HG02840 (cell line): ENCODE data around the gene ORC4.
A peak's percentile ranks its signal among the peaks of the same experiment; 100 is the strongest.

Experiments used
- ATAC-seq: cut with Tn5 transposase; IDR thresholded peaks from one replicate; pipeline ENCODE4 v1.9.1; 2021; ENCODE audit warnings: mild to moderate bottlenecking, moderate library complexity, moderate number of reproducible peaks; ENCODE audit not compliant: unreplicated experiment, low FRiP score

The ORC4 gene

DNA sequence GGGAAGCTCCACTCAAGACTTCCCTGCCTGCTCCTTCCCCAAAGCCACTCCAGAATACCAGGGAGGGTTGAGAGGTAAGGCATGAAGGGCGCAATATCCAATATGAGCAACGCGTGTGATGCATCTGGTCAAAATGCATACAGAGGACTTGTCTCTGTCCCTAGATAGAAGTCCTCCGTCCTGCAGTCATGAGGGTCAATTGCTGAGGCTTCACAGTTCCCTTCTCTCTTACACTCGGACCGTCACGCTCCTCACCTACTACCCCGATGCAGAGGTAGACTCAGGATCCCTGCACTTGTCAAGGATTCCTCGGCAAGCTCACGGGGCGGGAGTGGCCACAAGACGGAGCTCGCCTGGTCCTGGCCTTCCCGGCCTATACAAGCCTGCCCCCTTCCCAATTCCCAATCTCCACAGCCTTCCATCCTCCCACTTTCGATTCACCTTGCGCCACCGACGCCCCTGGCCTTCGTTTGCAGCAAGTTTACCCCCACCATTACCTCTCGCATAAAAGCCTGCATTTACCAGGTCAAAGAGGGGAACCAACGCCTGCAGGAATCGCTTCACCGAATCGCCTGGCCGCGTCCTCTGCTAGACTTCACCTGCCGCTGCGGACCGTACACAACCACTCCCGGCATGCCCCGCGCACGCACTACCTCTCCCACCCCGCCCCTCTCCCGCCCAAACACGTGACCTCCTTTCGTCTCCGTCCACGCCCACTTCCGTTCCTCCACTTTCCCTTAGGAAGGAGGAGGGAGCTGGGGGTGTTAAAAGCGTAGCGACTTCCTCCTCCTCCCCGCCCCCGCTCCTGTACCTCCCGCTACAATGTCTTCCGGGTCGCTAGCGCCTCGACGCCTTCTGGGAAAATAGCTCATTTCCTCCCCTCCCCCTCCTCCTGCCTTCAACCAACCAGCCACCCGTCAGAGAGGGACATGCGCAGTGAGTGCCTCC lies at the start of gene ORC4:
Gene ORC4, minus strand, starts transcription at position 627 of the 948 bp plus-strand sequence. CDS start 44,779 bp downstream, outside the sequence.
- peak; percentile 78 for ATAC-seq

DNA sequence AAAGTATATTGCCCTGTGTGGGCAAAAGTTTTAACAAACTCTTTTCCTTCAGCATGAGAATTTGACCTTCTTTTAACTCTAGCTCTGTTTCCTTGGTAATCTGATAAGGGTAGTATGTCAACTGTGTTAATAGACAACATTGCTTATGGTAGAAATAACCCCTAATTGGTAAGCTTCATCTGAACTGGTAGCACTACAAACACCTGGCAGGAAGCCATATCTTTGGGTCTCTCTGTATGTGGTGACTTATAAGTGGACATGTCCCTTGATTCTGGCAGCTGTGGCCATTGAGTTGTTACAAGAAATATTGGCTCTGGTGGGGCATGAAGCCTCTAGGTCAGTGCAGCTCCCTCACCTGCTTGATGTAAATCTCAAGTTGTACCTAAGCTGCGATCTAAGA lies 47.3 kb upstream of the ORC4 start:
- ATAC-seq, result no peak

DNA sequence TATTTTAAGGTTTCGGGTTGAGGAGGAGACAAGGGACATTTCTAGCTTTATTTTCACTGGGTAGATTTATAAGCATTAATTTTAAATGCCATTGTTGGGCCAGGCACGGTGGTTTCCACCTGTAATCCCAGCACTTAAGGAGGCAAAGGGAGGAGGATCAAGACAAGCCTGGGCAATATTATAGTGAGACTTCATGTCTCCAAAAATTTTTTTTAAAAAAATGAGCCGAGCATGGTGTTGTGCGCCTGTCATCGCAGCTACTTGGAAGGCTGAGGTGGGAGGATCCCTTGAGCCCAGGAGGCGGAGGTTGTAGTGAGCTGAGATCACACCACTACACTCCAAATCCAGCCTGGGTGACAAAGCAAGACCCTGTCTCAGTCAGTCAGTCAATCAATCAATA lies 45.4 kb upstream of the ORC4 start:
- no peak for ATAC-seq

DNA sequence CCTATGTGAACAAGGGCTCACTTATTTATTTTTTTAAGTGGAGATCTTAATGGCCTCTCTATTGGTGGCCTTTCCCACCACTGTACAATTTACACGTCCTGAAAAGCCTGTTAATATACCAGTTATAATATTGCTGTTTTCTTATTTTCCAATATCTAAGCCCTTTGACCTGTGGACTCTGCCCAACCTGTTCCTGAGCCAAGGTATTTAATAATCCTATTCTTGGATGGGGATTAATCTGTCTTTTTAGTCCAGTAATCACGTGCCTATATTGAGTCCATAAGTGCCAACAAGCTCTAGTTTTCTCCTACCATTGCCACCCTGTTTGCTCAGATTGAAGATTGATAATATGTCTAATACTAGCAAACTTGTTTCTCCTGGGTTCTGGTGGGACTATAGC lies 43.1 kb upstream of the ORC4 start:
- ATAC-seq, result no peak

DNA sequence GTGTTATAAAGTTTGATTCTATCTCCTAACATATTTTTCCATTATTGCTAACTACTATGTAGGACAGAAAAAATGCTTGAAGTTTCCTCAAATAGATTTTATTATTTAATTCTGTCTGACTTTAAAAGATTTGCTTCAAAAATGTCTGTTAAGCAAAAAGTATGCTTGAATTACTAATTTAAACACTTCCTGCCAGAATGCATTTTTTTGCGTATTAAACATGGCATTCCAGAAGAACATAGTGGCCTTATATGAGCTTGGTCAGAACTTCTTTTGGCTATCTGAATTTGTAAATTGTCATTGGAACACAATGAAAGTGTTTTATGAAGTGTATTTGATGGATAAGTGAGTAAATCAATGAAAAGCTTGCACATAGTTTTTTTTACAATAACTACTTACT lies 38.1 kb upstream of the ORC4 start:
- no peak for ATAC-seq

DNA sequence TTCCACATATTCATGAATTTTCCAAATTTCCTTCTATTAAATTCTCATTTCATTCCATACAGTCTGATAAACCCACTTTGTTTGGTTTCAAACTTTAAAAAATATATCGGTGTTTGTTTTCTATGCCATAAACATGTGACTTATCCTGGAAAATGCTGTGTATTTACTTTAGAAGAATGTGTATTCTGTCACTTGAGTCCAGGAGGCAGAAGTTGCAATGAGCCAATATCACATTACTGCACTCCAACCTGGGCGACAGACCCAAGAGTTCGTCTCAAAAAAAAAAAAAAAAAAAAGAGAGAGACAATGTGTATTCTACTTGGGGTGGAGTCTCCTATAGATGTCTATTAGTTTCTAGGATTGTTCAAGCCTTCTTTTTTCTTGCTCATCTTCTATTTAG lies 32.1 kb upstream of the ORC4 start:
- no peak for ATAC-seq

DNA sequence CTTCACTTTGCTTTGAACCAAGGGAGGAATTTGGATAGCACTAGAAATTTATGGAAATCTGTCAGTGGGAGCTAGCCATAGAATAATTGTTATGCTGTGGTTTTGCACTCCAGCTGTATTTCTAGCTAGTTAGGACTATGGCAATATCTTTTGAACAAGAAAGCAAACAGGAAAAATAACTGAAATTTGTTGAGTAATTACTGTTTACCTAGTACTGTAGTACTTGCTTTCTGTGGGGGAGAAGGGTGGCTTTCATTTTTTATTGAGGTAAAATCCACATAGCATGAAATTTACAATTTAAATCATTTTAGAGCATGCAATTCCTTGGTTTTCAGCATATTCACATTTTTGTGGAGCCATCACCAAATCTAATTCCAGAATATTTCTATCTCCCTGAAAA lies 28.7 kb upstream of the ORC4 start:
- no peak for ATAC-seq

DNA sequence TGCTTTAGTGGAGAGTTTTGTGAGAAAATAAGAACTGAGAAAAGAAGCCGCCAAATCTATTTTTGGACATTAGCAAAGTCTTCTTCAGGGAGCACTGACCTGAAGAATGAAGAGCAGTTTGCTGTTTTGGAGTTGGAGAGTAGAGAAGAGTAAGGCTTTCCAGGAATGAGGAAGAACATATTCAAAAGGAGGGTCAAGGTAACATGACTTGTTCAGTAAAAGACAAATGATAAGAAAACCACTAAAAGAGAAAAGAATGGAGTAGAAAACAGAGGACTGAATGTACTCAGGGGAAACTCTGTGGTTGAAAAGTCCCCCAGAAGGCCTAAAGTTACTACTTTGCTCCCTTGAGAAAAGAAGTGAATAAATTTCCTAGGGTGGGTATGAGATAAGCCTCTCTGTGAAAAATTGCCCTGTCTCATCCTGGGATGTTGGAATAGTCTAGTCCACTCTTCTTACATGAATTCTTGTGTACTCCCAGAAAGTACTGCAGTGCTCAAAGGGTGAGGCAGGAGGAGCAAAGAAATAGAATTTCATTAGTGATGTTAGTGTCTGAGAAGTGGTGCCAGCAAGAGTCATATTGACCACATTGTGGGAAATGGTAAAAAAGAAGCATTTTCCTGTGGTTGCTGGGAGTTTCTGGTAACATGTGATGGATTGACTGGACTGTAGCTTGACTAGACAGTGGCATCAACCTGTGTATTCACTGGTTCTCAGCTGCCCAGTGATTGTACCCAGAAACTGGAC lies 28.1 kb upstream of the ORC4 start:
- peak; percentile 49 for ATAC-seq

DNA sequence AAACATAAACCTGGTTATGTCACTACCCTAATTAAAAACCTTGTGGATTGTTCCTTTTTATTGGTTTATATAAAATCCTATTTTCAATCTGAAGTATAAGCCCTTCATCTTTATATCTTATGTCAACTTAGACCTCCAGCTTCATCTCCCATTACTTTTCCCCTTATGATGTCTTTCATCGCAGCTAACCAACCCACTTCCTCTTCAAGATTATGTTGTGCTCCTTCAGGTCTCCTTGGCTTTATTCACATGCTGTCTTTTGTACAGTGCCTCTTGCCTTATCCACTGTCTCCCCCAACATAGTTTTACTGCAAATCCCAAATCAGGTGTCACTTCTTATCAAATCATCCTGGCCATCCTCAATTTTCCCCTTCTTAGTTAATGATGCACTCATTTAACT lies 26.3 kb upstream of the ORC4 start:
- no peak for ATAC-seq

DNA sequence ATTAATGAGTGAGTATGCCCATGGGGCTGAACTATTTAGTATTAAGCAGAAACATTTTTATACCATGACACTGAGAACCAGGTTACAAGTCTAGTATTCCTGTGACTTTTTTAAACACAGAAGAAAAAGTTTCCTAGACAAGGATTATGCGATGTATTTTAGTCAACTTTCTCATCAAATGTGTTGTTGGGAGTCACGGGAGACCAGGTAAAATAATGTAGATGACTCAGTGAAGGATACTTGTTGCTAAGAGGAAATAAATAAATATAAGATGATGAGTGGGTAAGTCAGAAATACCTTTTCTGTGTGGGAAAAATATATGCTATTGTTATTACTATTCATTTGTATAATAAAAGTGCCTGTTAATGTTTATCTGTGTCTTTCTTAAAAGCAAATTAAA lies 23.8 kb upstream of the ORC4 start:
- no peak for ATAC-seq

DNA sequence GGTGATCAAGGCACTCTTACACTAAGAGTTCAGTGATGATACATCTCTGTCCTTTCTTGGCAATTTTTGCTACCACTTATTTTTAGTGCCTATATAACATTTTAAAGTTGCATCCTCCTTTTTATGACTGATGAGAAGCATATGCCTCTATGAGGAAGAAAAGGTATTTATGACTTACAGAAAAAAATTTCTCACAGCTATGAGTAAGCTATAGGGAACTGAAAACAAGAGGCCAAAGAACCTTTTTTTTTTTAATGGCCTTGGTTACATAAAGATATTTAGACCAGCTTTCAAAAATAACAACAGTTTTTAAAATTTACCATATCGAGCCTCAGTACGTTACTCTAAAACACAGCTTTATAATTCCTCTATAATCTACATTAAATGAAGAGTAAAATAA lies 21.7 kb upstream of the ORC4 start:
- peak; percentile 83 for ATAC-seq

DNA sequence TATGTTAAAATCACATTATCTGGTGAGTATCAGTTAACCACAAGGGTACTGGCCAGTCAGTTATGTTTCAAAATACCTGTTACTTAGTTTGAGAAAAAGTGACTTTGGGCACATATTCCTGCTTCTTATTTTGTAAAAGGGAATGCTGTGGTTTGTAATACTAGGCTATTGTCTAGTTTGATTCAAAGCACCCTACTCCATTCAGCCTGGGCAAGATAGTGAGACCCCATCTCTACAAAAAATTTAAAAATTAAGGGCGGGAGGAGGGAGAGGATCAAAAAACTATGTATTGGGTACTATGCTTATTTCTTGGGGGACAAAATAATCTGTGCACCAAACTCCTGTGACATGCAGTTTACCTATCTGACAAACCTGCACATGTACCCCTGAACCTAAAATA lies 19.2 kb upstream of the ORC4 start:
- ATAC-seq, result no peak

DNA sequence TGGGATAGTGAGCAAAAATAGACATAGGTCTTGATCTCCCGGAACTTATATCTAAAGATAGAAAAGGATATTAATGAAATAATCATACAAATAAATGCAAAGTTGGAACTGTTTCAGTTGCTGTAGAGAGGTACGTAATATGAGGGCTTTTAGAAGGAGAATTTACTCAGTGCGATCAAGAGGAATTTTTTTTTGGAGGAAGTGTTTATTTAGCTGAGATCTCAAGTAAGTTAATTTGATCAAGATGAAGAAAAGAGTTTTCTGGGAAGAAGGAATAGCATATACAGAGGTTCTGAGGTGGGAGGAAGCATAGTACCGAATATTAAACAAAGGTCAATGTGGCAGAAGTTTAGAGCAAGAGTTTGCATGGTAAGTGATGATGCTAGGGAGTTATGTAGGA lies 11.7 kb upstream of the ORC4 start:
- no peak for ATAC-seq

DNA sequence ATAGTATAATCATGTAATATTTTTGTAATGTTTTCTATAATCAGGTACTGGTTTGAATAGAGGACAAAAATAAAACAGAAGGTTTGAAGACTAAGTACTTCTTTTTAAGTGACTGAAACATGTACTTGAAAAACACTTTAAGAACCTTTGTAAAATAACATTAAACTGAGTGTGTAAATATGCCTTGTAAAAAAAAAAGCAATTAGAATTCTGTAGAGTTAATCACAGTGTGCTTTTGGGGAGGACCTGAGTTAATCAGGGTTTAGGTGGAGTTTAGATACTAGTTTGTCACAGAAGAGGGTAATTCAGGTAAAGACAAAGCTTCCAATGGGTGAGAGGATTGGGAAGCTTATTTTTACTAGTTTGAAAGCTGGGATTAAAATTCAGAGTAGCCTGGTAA lies 10.6 kb upstream of the ORC4 start:
- ATAC-seq, result no peak

DNA sequence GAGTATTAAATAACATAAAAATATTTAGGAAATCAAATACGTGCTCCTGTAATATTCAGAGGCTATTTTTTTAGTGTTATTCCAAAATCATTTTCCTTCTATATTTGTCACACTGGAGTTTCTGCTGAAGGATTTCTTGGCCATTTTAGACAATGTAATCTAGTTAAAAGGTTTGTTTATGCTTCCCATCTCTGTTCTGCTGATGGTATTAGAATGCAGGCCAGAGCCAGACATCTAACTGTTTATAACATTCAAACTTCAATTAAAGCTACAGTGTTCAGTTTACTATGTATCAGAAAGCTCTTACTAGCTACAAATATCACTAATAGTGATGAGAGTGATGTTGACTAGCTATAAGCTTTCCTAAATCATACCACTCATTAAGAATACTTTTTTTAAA lies 8.2 kb upstream of the ORC4 start:
- ATAC-seq, result no peak

DNA sequence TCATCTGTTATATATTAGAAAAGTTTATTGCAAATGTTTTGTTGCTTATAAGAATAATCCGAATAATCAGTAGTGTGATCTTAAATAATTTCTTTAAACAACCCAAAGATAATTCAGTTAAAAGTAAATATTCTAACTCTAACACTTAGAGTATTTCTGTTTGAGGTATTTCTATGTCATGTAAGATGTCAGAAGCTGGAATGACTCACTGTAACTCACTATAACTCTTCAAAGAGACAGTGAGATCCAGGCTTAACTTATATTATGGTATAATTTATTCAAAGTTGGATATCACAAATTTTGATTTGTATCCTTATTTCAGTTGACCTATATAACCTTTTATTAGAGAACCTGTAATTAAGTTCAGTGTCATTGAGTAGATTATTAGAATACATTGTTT lies 7.3 kb upstream of the ORC4 start:
- ATAC-seq, result no peak

DNA sequence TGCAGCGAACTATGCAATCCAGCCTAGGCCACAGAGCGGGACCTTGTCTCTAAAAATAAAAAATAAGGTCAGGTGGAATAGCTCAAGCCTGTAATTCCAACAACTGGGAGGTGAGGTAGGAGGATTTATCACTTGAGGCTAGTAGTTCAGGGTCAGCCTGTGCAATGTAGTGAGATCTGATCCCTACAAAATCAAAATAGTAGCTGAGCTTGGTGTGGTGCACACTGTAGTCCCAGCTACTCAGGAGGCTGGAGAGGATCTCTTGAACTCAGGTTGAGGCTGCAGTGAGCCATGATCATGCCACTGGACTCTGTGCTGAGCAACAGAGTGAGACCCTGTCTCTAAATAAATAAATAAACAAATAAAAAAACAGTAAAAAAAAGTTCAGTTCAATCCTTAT lies 6.0 kb upstream of the ORC4 start:
- ATAC-seq, result no peak

DNA sequence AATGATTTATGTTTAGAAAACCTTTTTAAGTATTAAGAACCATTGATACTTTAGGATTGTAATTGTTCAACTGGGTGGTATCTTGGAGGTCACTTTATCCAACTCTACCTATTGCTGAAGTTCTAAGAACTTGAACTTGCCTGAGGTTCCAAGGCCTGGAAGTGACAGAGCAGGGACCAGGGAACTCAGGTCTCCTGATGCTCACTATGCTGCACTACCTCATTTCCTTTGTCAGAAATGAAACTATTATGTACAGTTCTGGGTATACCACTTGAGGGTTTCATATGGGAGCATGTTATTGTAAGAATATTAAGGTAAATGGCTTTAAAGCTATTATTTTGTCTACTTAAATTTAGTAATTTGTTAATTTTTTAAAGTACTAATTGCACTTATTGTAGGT lies 3.3 kb upstream of the ORC4 start:
- no peak for ATAC-seq

DNA sequence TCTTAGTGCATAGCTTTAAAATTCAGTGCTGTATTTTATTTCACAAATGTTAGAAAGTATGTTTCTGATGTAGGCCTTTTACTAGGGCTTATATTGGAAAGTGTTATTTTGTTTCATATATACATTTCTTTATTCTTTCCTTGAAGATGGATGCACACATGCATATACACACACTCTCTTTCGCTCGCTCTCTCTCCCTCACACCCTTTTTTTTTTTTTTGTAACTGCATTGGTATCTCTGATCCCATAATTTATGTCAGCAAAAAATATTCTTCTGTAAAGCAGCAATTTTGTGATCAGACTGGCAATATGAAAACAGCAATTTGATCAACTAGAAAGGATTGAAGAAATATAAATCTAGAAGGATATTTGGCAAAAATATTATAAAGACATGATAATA lies 2.3 kb upstream of the ORC4 start:
- ATAC-seq, result no peak

DNA sequence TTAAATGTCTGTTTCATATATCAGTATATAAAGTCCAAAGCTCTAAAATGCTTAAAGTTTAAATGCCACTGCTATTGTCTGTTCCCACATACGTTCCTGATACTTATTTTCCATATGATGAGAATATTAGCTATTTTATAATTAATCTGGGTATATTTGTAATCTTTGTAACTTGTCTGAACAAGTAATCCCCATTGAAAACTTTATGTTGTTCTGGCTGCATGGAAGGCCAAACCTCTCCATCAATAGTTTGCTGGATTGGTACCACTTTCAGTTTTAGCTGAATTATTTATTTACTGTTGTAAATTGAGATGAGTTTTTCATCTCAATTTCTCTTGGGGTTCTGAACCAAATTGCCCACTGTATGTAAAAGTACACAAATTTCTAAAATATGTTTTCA lies 1.8 kb upstream of the ORC4 start:
- ATAC-seq, result no peak

DNA sequence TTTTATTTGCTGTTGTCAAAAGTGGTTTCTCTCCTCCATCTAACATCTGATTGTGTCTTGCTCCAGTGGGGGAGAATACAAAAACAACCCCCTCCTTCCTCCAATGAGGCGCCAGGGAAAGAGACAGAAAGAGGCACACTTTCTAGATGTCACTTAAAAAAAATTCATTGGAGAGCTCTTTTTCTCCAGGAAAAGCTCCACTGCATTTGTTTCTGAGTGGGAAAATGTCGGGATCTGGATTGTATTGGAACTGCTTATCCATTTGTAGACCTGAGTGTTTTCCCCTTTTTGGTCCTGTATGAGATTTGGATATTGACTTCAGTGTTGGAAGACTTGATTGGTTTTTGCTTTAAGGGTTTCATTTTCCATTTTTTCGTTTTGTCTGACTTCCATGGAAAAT lies 1.3 kb upstream of the ORC4 start:
- ATAC-seq, result no peak
